ENCODE data around the gene CSNK1A1L. TPM values are rescaled to one million over a fixed set of nuclear protein-coding genes. Genes with fewer than 3 reads are reported as not detected.
A peak's percentile ranks its signal among the peaks of the same experiment; 100 is the strongest.

CSNK1A1L gene
- total and polyA plus RNA-seq, 2 of the 8 experiments (the other 6 are each of a cell fraction or from before 2014, with no cell fraction given), result not detected

DNA sequence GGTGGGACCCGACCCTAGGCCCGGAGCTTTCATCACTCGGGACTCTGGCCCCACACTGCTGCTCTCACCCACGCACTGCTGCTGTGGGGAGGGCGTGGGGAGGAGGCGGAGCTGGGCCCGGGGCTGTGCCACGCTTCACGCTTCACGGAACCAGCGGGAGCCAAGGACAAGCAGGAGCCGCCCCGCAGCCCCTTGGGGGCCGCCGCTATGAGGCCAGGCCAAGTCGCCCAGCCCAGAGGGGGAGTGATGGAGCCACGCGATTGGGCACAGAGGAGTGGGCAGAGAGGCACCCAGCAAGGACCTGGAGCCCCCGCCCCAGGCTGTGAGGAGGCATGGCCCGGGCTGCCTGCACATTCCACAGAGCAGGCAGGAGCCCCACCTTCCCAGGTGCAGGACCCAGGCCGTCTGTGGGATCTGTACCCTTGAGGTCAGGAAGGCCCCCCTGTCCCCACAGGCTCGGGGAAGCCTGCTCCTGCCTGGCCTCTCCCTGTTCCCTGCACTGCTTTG is 35.8 kb downstream of the CSNK1A1L start:
- no peak for TF ChIP-seq RFX5 (IDR thresholded peaks at IDR 0.05; ENCODE audit: borderline replicate concordance, low read depth, low read length)
- no peak for TF ChIP-seq SIN3A (conservative IDR thresholded peaks at IDR 0.05 in 1 of 2, IDR thresholded peaks at IDR 0.05 in 1 of 2; ENCODE audit: low read depth in 1 of 2, low read length in 2 of 2)
- no peak for TF ChIP-seq JUND (IDR thresholded peaks at IDR 0.05; ENCODE audit: low read length)
- 90% methylated on average over 13 of the region's 22 CpGs; no CpG with 5 or more reads in 1 of the 2 experiments for WGBS, 2 experiments (ENCODE audit: extremely low coverage in 1 of 2, insufficient coverage in 1 of 2, insufficient read length in 1 of 2, insufficient replicate concordance in 2 of 2, low coverage in 1 of 2, low lambda C conversion rate in 2 of 2, missing lambda C conversion rate in 1 of 2)
- Histone ChIP-seq H3K56ac (replicated peaks; ENCODE audit: insufficient read length, low read depth, low read length) (no peak overlapping the region), H2BK12ac (ENCODE audit: low read depth, low read length) (no peak overlapping the region), H2BK5ac (ENCODE audit: low read depth, low read length) (no peak overlapping the region), H3K79me2 (ENCODE audit: control insufficient read depth in 1 of 2, insufficient read depth in 2 of 2, low read length in 2 of 2) (no peaks in the 10 kb centered on the region), H3K79me1 (ENCODE audit: low read depth, low read length) (no peaks in the 10 kb centered on the region), H3K9me3 (ENCODE audit: insufficient read depth in 2 of 2, low read depth in 1 of 2, low read length in 1 of 2) (no peaks in the 10 kb centered on the region), H3K4me3 (ENCODE audit: extremely low read depth in 1 of 4, insufficient read depth in 2 of 4, low read depth in 3 of 4, low read length in 4 of 4) (no peak overlapping the region), H3K27me3 (replicated peaks in 1 of 4; ENCODE audit: control insufficient read depth in 3 of 4, extremely low read depth in 1 of 4, insufficient read depth in 3 of 4, low read length in 3 of 4) (no peaks in the 10 kb centered on the region), H4K20me1 (replicated peaks in 1 of 2; ENCODE audit: control insufficient read depth in 1 of 2, insufficient read depth in 2 of 2, low read length in 2 of 2) (no peaks in the 10 kb centered on the region), H3K4me1 (replicated peaks in 1 of 4; ENCODE audit: control insufficient read depth in 3 of 4, insufficient read depth in 4 of 4, low read length in 3 of 4) (peaks cover 0 to 7% (median 5%) of the 10 kb centered on the region in 4 experiments; a peak in 5 of 7 replicates), H2AK5ac (ENCODE audit: low read depth, low read length) (no peak overlapping the region), H4K91ac (replicated peaks; ENCODE audit: insufficient read length, low read length) (no peak overlapping the region), H4K5ac (ENCODE audit: insufficient read length, low read depth, low read length) (no peak overlapping the region), H3K18ac (ENCODE audit: extremely low read depth, low read length) (no peak overlapping the region), H3K23me2 (ENCODE audit: low read depth, low read length) (peaks cover 1% of the 10 kb centered on the region; the same call in 1 of the 2 replicates), H3K4me2 (ENCODE audit: insufficient read depth in 1 of 2, low read depth in 2 of 2, low read length in 2 of 2) (no peak overlapping the region), H3K27ac (ENCODE audit: low read depth, low read length) (no peak overlapping the region), H2AFZ (ENCODE audit: low read length) (no peak overlapping the region), H3K9ac (replicated peaks in 1 of 4; ENCODE audit: extremely low read depth in 1 of 4, low read depth in 3 of 4, low read length in 3 of 4) (no peak overlapping the region), H2BK20ac (ENCODE audit: low read length) (no peak overlapping the region), H3K4ac (replicated peaks; ENCODE audit: insufficient read length, low read depth, low read length) (no peak overlapping the region), H3K23ac (ENCODE audit: insufficient read length) (no peak overlapping the region), H3K14ac (ENCODE audit: insufficient read length) (no peak overlapping the region), H2BK120ac (replicated peaks; ENCODE audit: low read depth, low read length) (no peak overlapping the region), H2BK15ac (ENCODE audit: low read length) (no peak overlapping the region), H4K8ac (ENCODE audit: extremely low read depth, insufficient read depth, low read length) (peak overlapping the region; percentile 85; the same call in 1 of the 2 replicates), H3K36me3 (ENCODE audit: control insufficient read depth in 2 of 4, insufficient read depth in 4 of 4, low read length in 3 of 4) (no peaks in the 10 kb centered on the region)
- ChIA-PET CTCF (ENCODE audit: partially characterized antibody) (interaction anchor here (0.7 to 2.1 kb wide), 3 partner anchors 11 to 532 kb away, joined by 3 to 8 read pairs (median 8); no protein-coding TSS in a partner anchor), POLR2A (ENCODE audit: partially characterized antibody) (interaction anchor here (1.7 kb wide), 1 partner anchor 10 kb away, joined by 4 read pairs; the partner anchor contains the start of gene SUPT20H)
- FAIRE-seq (no peak), DNase-seq (ENCODE audit: low read depth in 1 of 2, low spot score in 2 of 2) (no peak)

Measured in H1 (cell line).